C4-2B (cell line): Measurements from ENCODE around the gene KLF16.
"Not testable (repeated sequence)": the region's sequence is repeated elsewhere in the genome, so short reads cannot be mapped to it uniquely, and the experiment has no call there.

Source experiments
- CTCF ChIP-seq: fragments of 450-650 bp; conservative IDR thresholded peaks from 2 replicates; pipeline ENCODE4 v1.5.1; 2017; ENCODE audit warnings: mild to moderate bottlenecking
- ZFX ChIP-seq: fragments of 450-650 bp; IDR thresholded peaks from 2 replicates; pipeline ENCODE4 v1.6.1; 2017

- TF ChIP-seq CTCF, ZFX: not testable (repeated sequence)
Observed at GRCh38 chr19:1878583-1878982, 15.2 kb upstream of the KLF16 start.
